Measurements from ENCODE around the gene ST13. TPM values are rescaled to one million over a fixed set of nuclear protein-coding genes. Genes with fewer than 3 reads are reported as not detected.

The ST13 gene
- total and polyA plus RNA-seq, 2 experiments from 2014 or later = 206 to 216 TPM

DNA sequence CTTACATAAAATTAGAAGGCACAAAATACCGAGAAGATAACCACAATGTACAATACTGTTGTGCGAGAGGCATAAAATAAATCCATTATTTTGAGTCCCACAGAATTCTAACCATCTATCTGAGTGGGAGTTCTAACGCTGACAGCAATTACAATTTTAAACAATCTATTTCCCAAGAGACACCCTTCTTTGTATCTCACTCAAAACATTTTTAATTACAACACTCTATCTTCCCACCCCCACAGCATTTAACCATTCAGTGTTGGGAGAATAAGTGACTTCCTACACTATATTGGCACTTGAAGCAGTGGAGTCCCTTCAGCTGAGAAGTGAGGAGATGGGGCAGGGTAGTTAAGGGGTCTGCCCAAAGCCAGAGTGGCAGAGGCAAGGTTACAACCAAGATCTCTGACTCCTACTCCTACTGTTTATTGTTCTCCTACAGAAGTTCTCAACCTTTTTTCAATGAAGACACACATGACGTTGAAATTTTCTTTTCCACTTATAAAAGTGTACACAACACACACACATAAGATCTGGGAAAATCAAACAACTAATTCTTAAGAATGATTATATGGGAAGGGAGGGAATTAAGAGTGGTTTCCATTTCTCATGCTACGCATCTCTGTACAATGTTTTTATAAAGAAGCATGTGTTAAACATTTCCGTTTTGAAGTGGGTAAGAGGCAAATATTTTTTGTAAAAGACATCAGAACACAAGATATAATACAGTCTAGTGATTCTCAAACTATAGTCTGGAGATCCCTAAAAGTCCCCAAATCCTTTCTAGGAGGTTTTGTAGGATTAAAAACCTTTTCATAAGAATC, 48.2 kb downstream of the ST13 start:
- H3K4me3 ChIP-seq = no peak overlapping the region
- H3K4me1 ChIP-seq (ENCODE audit: insufficient read depth) = no peaks in the 10 kb centered on the region
- peaks cover 57% of the 10 kb centered on the region for H3K79me2 ChIP-seq
- H3K9me2 ChIP-seq (replicated peaks; ENCODE audit: insufficient read depth) = no peaks in the 10 kb centered on the region
- H3K36me3 ChIP-seq (replicated peaks; ENCODE audit: insufficient read depth, low read depth) = no peaks in the 10 kb centered on the region
- H2AFZ ChIP-seq = no peak overlapping the region
- no peaks in the 10 kb centered on the region for H3K27me3 ChIP-seq
- H4K20me1 ChIP-seq (ENCODE audit: insufficient read depth, poor library complexity, severe bottlenecking) = no peaks in the 10 kb centered on the region
- TF ChIP-seq, protein P1, sequence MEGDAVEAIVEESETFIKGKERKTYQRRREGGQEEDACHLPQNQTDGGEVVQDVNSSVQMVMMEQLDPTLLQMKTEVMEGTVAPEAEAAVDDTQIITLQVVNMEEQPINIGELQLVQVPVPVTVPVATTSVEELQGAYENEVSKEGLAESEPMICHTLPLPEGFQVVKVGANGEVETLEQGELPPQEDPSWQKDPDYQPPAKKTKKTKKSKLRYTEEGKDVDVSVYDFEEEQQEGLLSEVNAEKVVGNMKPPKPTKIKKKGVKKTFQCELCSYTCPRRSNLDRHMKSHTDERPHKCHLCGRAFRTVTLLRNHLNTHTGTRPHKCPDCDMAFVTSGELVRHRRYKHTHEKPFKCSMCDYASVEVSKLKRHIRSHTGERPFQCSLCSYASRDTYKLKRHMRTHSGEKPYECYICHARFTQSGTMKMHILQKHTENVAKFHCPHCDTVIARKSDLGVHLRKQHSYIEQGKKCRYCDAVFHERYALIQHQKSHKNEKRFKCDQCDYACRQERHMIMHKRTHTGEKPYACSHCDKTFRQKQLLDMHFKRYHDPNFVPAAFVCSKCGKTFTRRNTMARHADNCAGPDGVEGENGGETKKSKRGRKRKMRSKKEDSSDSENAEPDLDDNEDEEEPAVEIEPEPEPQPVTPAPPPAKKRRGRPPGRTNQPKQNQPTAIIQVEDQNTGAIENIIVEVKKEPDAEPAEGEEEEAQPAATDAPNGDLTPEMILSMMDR (IDR thresholded peaks at IDR 0.05; ENCODE audit: poor library complexity) = no peak
- TF ChIP-seq EZH2 (IDR thresholded peaks at IDR 0.05; ENCODE audit: borderline replicate concordance) = no peak
- TF ChIP-seq EZH2phosphoT487 (IDR thresholded peaks at IDR 0.05; ENCODE audit: low read depth, severe bottlenecking, unreplicated experiment) = no peak
- no peaks in the 10 kb centered on the region for H3K9me3 ChIP-seq (ENCODE audit: low read depth)
- 73% methylated on average over 6 of the region's 6 CpGs for WGBS (ENCODE audit: low lambda C conversion rate, missing lambda C conversion rate)
- H3K4me2 ChIP-seq = no peak overlapping the region
- H3K27ac ChIP-seq = no peak overlapping the region
- DNase-seq (ENCODE audit: low spot score) = no peak

DNA sequence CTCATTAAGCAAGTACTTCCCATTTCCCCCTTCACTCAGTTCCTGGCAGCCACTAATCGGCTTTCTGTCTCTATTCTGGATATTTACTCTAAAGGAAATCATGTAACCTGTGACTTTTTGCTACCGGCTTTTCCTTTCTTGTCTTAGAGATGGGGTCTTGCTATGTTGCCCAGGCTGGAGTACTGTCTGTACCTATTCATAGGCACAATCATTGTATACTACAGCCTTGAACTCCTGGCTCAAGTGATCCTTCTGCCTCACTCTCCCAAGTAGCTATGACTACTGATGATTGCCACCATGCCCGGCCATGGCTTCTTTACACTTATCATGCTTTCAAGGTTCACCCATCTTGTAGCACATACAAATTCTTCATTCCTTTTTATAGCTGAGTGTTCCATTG, 49.7 kb downstream of the ST13 start:
- DNase-seq (ENCODE audit: low spot score) = no peak
- H3K4me1 ChIP-seq (ENCODE audit: insufficient read depth) = no peaks in the 10 kb centered on the region
- no peak overlapping the region for H3K4me3 ChIP-seq
- TF ChIP-seq, protein P1 (IDR thresholded peaks at IDR 0.05; ENCODE audit: poor library complexity) = no peak
- no peak for TF ChIP-seq EZH2 (IDR thresholded peaks at IDR 0.05; ENCODE audit: borderline replicate concordance)
- TF ChIP-seq EZH2phosphoT487 (IDR thresholded peaks at IDR 0.05; ENCODE audit: low read depth, severe bottlenecking, unreplicated experiment) = no peak
- no peaks in the 10 kb centered on the region for H3K27me3 ChIP-seq
- no peaks in the 10 kb centered on the region for H3K36me3 ChIP-seq (replicated peaks; ENCODE audit: insufficient read depth, low read depth)
- H3K79me2 ChIP-seq = peaks cover 47% of the 10 kb centered on the region
- H4K20me1 ChIP-seq (ENCODE audit: insufficient read depth, poor library complexity, severe bottlenecking) = no peaks in the 10 kb centered on the region
- H3K9me3 ChIP-seq (ENCODE audit: low read depth) = no peaks in the 10 kb centered on the region
- H3K27ac ChIP-seq = no peak overlapping the region
- no peaks in the 10 kb centered on the region for H3K9me2 ChIP-seq (replicated peaks; ENCODE audit: insufficient read depth)
- H3K4me2 ChIP-seq = no peak overlapping the region
- H2AFZ ChIP-seq = no peak overlapping the region
- WGBS (ENCODE audit: low lambda C conversion rate, missing lambda C conversion rate) = 100% methylated on average over 3 of the region's 3 CpGs

DNA sequence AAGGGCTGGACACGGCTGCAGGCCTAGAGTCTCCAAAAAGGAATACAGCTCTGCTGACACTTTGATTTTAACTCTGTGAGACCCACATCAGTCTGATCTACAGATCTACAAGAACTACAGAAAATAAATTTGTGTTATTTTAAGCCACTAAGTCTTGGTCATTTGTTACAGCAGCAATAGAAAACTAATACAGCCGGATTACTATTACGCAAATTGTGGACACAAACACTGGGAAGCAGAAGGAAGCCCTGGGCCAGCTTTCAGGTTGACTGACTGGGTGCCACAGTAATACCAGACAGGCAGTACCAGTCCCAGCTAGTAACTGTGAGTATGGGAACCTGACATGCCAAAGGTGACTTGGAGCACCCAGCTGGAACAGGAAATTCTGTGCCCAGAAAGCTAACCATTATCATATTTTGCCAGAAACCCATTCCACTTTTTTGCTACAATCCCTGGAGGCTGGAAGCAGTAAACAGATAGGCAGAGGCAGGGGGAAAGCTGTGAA, 50.7 kb downstream of the ST13 start:
- WGBS (ENCODE audit: low lambda C conversion rate, missing lambda C conversion rate) = 82% methylated on average over 3 of the region's 3 CpGs
- Histone ChIP-seq H3K9me3 (ENCODE audit: low read depth) (no peaks in the 10 kb centered on the region), H3K79me2 (peaks cover 42% of the 10 kb centered on the region), H2AFZ (no peak overlapping the region), H3K27me3 (no peaks in the 10 kb centered on the region), H3K4me2 (no peak overlapping the region), H3K4me1 (ENCODE audit: insufficient read depth) (no peaks in the 10 kb centered on the region), H3K4me3 (no peak overlapping the region), H3K36me3 (replicated peaks; ENCODE audit: insufficient read depth, low read depth) (no peaks in the 10 kb centered on the region), H3K27ac (no peak overlapping the region), H4K20me1 (ENCODE audit: insufficient read depth, poor library complexity, severe bottlenecking) (no peaks in the 10 kb centered on the region), H3K9me2 (replicated peaks; ENCODE audit: insufficient read depth) (no peaks in the 10 kb centered on the region)
- TF ChIP-seq, protein P1 (IDR thresholded peaks at IDR 0.05; ENCODE audit: poor library complexity) = no peak
- no peak for TF ChIP-seq EZH2 (IDR thresholded peaks at IDR 0.05; ENCODE audit: borderline replicate concordance)
- no peak for TF ChIP-seq EZH2phosphoT487 (IDR thresholded peaks at IDR 0.05; ENCODE audit: low read depth, severe bottlenecking, unreplicated experiment)
- DNase-seq (ENCODE audit: low spot score) = no peak

Measured in hepatocyte (in vitro differentiated cells).